AG04449 (cell line): ENCODE data around the gene HSD17B2.

ENCODE experiments used
- CTCF ChIA-PET: fragments of 350-600 bp; formaldehyde crosslinking; extraction: SDS; loops from one replicate; lab custom pipeline; 2021; ENCODE audit warnings: antibody characterized with exemption; lab: Yijun Ruan, JAX
- POLR2A ChIA-PET: fragments of 400-600, 350-600 bp; formaldehyde crosslinking; extraction: SDS; loops from one replicate; lab custom pipeline; 2020; ENCODE audit warnings: antibody characterized with exemption, inconsistent platforms; lab: Yijun Ruan, JAX
- DNase-seq: peaks from one replicate; pipeline ENCODE4 v3.0.0-alpha.2; 2010; ENCODE audit warnings: low read depth, low spot score
- H3K4me3 ChIP-seq: 2 replicates; pipeline ENCODE4 v1.5.1; 2011; ENCODE audit warnings: low read depth, mild to moderate bottlenecking, control low read depth, low read length
- TF ChIP-seq, protein P1 (sequence below): IDR thresholded peaks from one replicate; pipeline ENCODE4 v1.5.1; 2011; ENCODE audit warnings: mild to moderate bottlenecking, moderate library complexity, low read length, control low read depth, inconsistent platforms; ENCODE audit not compliant: insufficient read depth; ENCODE audit errors: missing control alignments

HSD17B2 gene, protein sequence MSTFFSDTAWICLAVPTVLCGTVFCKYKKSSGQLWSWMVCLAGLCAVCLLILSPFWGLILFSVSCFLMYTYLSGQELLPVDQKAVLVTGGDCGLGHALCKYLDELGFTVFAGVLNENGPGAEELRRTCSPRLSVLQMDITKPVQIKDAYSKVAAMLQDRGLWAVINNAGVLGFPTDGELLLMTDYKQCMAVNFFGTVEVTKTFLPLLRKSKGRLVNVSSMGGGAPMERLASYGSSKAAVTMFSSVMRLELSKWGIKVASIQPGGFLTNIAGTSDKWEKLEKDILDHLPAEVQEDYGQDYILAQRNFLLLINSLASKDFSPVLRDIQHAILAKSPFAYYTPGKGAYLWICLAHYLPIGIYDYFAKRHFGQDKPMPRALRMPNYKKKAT

DNA sequence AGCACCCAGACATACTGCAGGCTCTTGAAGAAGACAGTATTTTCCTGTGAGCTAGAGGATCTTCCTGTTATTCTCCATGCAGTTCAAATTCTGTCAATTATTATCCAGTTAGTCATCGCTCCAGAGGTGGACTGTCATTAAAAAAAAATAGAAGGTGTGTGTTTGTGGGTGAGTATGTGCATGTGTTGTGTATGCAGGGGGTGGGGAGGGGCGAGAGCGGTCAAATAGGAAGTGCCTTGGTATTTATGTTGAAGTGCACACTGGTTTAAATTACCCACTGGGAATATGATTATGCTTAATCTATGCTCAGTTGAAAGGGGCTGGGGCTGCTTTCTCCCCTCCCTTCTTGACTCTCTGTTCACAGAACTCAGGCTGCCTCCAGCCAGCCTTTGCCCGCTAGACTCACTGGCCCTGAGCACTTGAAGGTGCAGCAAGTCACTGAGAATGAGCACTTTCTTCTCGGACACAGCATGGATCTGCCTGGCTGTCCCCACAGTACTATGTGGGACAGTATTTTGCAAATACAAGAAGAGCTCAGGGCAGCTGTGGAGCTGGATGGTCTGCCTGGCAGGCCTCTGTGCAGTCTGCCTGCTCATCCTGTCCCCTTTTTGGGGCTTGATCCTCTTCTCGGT is at the start of gene HSD17B2:
Gene HSD17B2 (plus strand): TSS at position 273 of the 632 bp plus-strand sequence. CDS start 172 bp downstream, at position 445.
- H3K4me3 ChIP-seq = peak within 1 kb of the TSS; percentile 6; the same call in 1 of the 2 replicates
- TF ChIP-seq, protein P1, sequence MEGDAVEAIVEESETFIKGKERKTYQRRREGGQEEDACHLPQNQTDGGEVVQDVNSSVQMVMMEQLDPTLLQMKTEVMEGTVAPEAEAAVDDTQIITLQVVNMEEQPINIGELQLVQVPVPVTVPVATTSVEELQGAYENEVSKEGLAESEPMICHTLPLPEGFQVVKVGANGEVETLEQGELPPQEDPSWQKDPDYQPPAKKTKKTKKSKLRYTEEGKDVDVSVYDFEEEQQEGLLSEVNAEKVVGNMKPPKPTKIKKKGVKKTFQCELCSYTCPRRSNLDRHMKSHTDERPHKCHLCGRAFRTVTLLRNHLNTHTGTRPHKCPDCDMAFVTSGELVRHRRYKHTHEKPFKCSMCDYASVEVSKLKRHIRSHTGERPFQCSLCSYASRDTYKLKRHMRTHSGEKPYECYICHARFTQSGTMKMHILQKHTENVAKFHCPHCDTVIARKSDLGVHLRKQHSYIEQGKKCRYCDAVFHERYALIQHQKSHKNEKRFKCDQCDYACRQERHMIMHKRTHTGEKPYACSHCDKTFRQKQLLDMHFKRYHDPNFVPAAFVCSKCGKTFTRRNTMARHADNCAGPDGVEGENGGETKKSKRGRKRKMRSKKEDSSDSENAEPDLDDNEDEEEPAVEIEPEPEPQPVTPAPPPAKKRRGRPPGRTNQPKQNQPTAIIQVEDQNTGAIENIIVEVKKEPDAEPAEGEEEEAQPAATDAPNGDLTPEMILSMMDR = no peak
- DNase-seq = no peak
- ChIA-PET POLR2A (interaction anchor here (0.6 kb wide), 2 partner anchors 96 to 118 kb away, joined by 3 read pairs; no protein-coding TSS in a partner anchor), CTCF (interaction anchor here (1.1 kb wide), 1 partner anchor 196 kb away, joined by 5 read pairs; no protein-coding TSS in a partner anchor)

DNA sequence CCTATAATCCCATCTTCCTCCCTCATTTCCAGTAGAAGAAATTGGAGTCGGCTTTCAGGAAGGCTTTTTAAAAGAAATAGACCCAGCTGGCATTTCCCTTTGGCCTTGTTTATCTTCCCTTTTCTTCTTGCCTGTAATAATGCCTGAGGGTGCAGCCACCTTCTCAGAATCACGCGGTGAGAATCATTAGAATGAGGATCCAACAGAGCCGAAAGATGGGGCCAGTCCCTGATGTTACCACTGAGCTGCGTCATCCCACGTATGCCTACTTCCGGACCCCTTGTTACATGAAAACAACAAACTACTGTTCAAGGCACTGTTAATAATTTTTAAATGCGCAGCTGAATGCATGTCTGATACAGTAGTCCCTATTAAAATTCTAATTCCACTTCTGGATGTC is 47.9 kb upstream of the HSD17B2 start:
- no peak for DNase-seq
- ChIA-PET POLR2A (no interaction called here), CTCF (no interaction called here)
- H3K4me3 ChIP-seq = no peak overlapping the region
- TF ChIP-seq, protein P1 = no peak

DNA sequence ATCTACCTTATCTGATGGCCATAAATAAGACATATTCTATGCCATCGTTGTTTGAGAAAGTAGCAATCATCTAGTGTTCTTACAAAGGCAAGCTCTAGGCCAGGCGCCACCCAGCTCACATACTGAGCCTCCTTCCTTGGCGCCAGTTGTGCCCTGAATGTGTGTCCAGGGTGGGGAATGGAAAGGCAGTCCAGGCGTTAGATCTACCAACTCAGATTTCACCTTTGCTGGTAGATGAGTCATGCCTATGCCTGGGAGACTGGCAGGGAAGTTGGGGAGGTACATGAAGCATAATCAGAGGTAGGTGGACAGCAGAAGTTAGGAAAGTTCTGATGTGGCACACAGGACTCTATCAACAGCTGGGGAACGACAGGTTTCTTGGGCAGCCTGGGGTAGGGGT is 47.3 kb upstream of the HSD17B2 start:
- ChIA-PET CTCF (no interaction called here), POLR2A (no interaction called here)
- H3K4me3 ChIP-seq = no peak overlapping the region
- TF ChIP-seq, protein P1 = no peak
- DNase-seq = no peak

DNA sequence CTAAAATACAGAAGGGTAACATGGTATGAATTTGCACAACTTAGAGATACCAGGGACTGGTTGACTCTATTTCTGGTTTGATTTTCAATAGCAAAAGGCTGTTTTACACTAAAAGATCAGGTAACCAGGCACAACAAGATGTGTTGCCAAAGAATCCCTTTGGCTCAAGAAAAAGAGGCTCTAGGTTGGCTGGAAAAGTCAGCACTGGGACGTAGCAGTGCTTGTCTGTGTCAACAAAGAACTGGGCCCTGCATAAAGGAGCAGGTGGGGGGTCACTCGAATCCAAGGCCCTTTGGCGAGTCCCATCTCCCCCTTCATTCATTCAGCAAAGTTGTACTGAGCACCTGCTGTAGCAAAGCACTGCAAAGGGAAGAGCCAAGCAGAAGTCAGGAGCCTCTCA is 42.2 kb upstream of the HSD17B2 start:
- ChIA-PET CTCF (no interaction called here), POLR2A (no interaction called here)
- DNase-seq = no peak
- TF ChIP-seq, protein P1 = no peak
- H3K4me3 ChIP-seq = no peak overlapping the region

DNA sequence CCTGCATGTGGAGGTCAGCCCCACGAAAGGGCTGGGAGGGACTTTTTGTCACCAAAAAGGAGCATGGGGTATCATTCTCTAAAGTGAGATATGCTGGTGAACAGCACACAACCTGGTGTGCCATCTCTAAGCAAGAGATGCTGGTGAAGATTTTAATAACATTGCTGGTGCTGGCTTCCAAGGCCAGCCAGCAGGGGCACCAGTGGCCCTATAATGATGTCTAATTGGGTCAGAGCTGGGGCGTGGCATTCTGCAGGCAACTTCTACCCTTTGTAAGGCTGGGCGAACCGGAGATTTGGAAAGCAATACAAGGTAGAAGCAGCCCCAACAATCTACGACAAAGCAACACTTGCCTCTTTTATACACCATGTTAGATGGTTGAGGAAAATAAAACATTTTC is 40.6 kb upstream of the HSD17B2 start:
- H3K4me3 ChIP-seq = no peak overlapping the region
- no peak for DNase-seq
- TF ChIP-seq, protein P1 = no peak
- ChIA-PET POLR2A (no interaction called here), CTCF (no interaction called here)

DNA sequence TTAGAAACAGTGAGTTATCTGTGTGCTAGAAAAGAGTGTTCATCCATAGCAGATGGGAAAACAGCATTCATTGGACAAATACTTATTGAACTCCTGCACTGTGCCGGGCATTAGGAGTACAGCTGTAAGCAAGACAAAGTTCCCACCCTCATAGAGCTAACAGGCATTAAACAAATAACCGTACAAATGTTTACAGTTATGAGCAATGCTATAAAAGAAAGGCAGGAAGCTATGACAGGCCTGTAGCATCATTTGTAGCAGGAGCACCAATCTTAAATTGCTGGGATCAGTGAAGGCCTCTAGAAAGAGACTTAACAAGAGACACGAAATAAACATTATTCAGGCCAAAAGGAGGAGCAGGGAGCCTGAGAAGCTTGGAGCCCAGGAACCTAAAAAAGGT is 39.4 kb upstream of the HSD17B2 start:
- TF ChIP-seq, protein P1 = no peak
- CTCF ChIA-PET = no interaction called here
- no peak overlapping the region for H3K4me3 ChIP-seq

More for the DNA sequence above, 39.4 kb upstream of the HSD17B2 start:
- POLR2A ChIA-PET = no interaction called here
- no peak for DNase-seq
